Brain microvascular endothelial cell (primary cell): Measurements from ENCODE around the gene GLCCI1.

Experiments
- DNase-seq: peaks from one replicate; pipeline ENCODE4 v3.0.0-alpha.2; 2020
- H3K27ac ChIP-seq: fragments of 250-450 bp; sonication (Bioruptor Pico); 2 replicates; pipeline ENCODE4 v1.5.1; 2020; ENCODE audit warnings: mild to moderate bottlenecking, moderate library complexity
- H3K27me3 ChIP-seq: fragments of 250-450 bp; sonication (Bioruptor Pico); replicated peaks from 2 replicates; pipeline ENCODE4 v1.5.1; 2020; ENCODE audit warnings: mild to moderate bottlenecking
- H3K36me3 ChIP-seq: fragments of 250-450 bp; sonication (Bioruptor Pico); replicated peaks from 2 replicates; pipeline ENCODE4 v1.5.1; 2020; ENCODE audit warnings: mild to moderate bottlenecking
- H3K4me3 ChIP-seq: 2 replicates; pipeline ENCODE4 v1.5.1; 2011; ENCODE audit warnings: low read depth, mild to moderate bottlenecking, control low read depth, low read length, moderate library complexity
- in situ Hi-C: cut with HindIII; loops from 2 replicates; pipeline ENCODE4 v1.10.0; 2017; ENCODE audit warnings: low sequenced_read_pairs, low pct_ligation_motif_present
- TF ChIP-seq, protein P1 (sequence below): IDR thresholded peaks from 2 replicates; pipeline ENCODE4 v1.5.1; 2011; ENCODE audit warnings: low read depth, mild to moderate bottlenecking, moderate library complexity, low read length, control low read depth, inconsistent platforms; ENCODE audit errors: missing control alignments

Gene GLCCI1

DNA sequence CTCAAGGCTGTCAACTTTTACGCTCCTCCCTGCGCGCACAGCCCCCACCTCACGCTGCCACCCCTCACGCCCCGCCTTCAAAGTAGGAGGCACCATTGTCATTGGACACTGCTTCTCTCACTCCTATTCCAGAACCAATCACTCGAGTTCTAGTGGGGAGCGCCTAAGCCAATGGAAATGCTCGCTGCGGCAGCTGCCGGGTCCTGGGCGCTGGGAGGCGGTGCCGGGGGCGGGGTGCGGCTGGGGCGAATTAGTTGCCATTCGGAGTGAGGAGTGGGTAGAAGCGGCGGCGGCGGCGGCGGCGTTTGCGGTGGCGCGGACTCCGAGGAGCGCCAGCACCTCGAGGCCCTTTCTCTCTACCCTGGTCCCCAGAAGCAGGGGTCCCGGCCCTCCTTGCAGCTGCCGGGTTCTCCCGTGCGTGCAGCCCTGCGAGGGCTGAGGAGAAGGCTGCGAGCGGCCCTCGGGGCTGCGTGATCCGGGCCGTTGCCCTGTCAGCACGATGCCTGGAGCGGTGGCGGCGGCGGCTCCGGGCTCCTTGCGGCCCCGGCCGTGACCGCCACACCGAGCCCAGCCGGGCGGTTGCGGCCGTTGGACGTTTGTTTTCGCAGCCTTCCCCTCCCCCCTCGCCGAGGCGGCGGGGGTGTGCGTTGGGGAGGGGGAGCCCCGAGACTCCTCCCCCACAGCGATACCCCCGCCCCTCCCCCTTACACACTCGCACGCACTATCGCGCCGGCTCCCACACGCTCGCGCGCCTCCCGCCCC is at the start of gene GLCCI1:
GLCCI1 (plus strand) TSS at position 253 of the 762 bp plus-strand sequence. CDS start 555 bp downstream, outside the sequence.
- no peaks in the 10 kb centered on the region for H3K36me3 ChIP-seq
- DNase-seq = peak; percentile 96
- no peaks in the 10 kb centered on the region for H3K27me3 ChIP-seq
- H3K27ac ChIP-seq = peak within 1 kb of the TSS; percentile 67
- H3K4me3 ChIP-seq = peak within 1 kb of the TSS; percentile 79
- in situ Hi-C loops = no loop called here
- TF ChIP-seq, protein P1, sequence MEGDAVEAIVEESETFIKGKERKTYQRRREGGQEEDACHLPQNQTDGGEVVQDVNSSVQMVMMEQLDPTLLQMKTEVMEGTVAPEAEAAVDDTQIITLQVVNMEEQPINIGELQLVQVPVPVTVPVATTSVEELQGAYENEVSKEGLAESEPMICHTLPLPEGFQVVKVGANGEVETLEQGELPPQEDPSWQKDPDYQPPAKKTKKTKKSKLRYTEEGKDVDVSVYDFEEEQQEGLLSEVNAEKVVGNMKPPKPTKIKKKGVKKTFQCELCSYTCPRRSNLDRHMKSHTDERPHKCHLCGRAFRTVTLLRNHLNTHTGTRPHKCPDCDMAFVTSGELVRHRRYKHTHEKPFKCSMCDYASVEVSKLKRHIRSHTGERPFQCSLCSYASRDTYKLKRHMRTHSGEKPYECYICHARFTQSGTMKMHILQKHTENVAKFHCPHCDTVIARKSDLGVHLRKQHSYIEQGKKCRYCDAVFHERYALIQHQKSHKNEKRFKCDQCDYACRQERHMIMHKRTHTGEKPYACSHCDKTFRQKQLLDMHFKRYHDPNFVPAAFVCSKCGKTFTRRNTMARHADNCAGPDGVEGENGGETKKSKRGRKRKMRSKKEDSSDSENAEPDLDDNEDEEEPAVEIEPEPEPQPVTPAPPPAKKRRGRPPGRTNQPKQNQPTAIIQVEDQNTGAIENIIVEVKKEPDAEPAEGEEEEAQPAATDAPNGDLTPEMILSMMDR = no peak

DNA sequence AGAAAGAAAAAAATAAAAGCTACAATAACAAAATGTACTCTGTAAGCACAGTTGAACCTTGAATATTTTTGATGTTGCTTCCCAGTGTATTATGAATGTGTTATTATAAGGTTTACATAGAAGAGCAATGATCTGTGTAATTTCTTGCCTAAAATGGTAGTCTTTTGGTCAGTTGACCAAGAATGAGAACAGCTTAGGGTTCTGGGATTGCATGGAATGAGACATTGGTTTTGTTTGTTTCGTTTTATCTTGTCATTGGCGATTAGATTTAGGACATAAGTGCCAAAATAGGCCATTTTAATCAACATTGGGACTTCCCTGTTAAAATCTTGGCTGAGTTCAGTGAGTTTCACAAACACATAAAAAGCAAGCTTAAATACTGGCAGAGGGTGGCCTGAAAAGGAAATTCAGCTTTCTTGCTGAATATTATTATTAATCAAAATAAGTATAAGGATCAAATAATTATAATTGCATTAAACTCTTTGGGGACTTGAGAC is 49.1 kb upstream of the GLCCI1 start:
- H3K36me3 ChIP-seq = no peaks in the 10 kb centered on the region
- no peak for DNase-seq
- no peak overlapping the region for H3K27ac ChIP-seq
- no peak overlapping the region for H3K4me3 ChIP-seq
- in situ Hi-C loops = no loop called here
- TF ChIP-seq, protein P1 = no peak
- H3K27me3 ChIP-seq = no peaks in the 10 kb centered on the region

DNA sequence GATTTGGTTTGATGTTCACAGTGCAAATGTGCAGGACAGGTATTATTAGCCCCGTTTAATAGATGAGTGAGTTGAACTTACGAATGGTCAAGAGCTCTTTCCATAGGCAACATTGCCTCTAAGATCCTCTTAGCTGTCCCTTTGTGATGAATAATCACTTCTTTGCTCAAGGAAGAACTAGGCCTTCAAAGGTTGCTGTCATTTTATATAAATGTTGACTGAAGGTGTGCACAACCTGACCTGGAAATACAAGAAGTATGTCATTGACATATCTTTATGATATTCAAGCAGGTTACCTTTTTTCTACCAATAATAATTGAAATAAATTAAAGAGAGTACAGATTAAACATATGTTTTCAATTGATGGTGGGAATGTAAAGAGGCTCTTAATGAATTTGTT is 48.5 kb upstream of the GLCCI1 start:
- in situ Hi-C loops = no loop called here
- H3K36me3 ChIP-seq = no peaks in the 10 kb centered on the region
- TF ChIP-seq, protein P1 = no peak
- no peak for DNase-seq
- no peak overlapping the region for H3K27ac ChIP-seq
- H3K4me3 ChIP-seq = no peak overlapping the region
- no peaks in the 10 kb centered on the region for H3K27me3 ChIP-seq

DNA sequence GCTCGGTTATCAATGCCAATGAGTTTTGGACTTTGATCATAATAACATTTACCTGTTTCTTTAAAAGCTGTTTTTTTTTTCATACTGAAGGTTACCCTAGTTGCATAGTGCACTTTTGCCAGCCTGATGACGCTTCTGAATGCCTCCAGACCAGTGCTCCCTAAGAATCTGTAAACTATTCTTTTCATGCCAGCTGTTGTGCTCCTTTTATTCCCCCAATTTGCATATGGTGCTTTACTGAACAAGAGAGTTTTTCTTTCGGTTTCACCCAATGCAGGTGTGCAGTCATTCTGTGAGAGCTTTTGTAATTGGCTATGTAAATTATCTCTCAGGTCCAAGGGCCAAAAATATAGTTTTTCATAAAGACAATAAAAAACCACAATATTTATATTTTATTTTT is 48.1 kb upstream of the GLCCI1 start:
- in situ Hi-C loops = no loop called here
- H3K4me3 ChIP-seq = no peak overlapping the region
- DNase-seq = no peak

DNA sequence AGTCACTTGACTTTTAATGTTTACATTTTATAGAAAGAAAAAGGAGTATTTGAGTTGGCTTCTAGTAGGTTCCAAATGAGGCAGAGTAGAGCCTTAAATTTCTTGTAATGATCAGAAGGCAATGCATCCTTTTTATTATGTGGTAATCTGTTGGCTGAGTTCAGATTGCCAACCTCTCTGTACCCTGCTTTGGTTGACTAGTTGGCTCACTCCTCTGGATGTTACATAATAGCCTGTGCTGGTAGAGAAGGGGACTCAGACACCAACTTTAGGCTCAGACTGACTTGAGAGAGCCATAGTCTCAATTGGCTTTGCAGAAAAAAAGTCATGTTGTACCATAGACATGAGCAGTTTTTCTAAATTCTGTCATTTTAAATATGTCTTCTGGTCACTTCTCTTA is 46.8 kb upstream of the GLCCI1 start:
- in situ Hi-C loops = no loop called here
- Histone ChIP-seq H3K27ac (no peak overlapping the region), H3K27me3 (no peaks in the 10 kb centered on the region), H3K36me3 (no peaks in the 10 kb centered on the region), H3K4me3 (no peak overlapping the region)
- no peak for DNase-seq
- TF ChIP-seq, protein P1 = no peak

More for the DNA sequence above, 48.1 kb upstream of the GLCCI1 start:
- TF ChIP-seq, protein P1 = no peak
- Histone ChIP-seq H3K36me3 (no peaks in the 10 kb centered on the region), H3K27ac (no peak overlapping the region), H3K27me3 (no peaks in the 10 kb centered on the region)
